ENCODE data around the gene HELQ. TPM values are rescaled to one million over a fixed set of nuclear protein-coding genes. Genes with fewer than 3 reads are reported as not detected.

HELQ gene
- total and polyA plus RNA-seq, 9 of the 15 experiments (the other 6 are each of a cell fraction or from before 2014, with no cell fraction given): 3.5 to 15.2 (median 11.9) TPM

DNA sequence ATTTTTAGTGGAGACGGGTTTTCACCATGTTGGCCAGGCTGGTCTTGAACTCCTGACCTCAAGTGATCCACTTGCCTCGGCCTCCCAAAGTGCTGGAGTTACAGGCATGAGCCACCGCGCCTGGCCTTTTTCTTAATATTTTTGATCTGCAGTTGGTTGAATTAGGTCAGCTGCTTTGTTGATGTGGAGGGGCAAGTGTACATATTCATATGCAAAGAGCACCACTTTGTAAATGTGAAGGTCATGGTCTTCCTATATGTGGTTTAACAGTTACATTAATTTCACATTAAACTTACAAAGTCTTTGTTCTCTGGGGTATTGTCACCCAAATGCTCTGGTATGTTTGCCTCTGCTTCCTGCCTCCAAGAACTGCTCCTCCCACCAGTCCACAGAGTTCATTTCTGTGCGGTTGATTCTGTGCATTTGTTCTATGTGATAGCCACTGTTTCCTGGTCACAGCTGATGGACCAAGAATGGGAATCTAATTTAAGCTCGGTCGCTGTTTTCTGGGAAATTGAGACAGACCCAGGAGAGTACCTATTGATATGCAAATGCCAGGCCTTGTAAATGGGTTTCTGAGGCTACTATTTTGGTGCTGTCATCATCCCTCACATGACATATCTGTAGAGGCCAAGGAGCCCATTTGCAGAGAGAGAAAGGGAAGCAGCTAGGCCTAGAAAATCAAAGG is 94.1 kb downstream of the HELQ start (continued):
- TF ChIP-seq, protein P1, sequence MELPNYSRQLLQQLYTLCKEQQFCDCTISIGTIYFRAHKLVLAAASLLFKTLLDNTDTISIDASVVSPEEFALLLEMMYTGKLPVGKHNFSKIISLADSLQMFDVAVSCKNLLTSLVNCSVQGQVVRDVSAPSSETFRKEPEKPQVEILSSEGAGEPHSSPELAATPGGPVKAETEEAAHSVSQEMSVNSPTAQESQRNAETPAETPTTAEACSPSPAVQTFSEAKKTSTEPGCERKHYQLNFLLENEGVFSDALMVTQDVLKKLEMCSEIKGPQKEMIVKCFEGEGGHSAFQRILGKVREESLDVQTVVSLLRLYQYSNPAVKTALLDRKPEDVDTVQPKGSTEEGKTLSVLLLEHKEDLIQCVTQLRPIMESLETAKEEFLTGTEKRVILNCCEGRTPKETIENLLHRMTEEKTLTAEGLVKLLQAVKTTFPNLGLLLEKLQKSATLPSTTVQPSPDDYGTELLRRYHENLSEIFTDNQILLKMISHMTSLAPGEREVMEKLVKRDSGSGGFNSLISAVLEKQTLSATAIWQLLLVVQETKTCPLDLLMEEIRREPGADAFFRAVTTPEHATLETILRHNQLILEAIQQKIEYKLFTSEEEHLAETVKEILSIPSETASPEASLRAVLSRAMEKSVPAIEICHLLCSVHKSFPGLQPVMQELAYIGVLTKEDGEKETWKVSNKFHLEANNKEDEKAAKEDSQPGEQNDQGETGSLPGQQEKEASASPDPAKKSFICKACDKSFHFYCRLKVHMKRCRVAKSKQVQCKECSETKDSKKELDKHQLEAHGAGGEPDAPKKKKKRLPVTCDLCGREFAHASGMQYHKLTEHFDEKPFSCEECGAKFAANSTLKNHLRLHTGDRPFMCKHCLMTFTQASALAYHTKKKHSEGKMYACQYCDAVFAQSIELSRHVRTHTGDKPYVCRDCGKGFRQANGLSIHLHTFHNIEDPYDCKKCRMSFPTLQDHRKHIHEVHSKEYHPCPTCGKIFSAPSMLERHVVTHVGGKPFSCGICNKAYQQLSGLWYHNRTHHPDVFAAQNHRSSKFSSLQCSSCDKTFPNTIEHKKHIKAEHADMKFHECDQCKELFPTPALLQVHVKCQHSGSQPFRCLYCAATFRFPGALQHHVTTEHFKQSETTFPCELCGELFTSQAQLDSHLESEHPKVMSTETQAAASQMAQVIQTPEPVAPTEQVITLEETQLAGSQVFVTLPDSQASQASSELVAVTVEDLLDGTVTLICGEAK (IDR thresholded peaks at IDR 0.05): no peak
- TF ChIP-seq, protein P1 (CRISPR knock-in tag; IDR thresholded peaks at IDR 0.05): no peak
- TF ChIP-seq, protein P2, sequence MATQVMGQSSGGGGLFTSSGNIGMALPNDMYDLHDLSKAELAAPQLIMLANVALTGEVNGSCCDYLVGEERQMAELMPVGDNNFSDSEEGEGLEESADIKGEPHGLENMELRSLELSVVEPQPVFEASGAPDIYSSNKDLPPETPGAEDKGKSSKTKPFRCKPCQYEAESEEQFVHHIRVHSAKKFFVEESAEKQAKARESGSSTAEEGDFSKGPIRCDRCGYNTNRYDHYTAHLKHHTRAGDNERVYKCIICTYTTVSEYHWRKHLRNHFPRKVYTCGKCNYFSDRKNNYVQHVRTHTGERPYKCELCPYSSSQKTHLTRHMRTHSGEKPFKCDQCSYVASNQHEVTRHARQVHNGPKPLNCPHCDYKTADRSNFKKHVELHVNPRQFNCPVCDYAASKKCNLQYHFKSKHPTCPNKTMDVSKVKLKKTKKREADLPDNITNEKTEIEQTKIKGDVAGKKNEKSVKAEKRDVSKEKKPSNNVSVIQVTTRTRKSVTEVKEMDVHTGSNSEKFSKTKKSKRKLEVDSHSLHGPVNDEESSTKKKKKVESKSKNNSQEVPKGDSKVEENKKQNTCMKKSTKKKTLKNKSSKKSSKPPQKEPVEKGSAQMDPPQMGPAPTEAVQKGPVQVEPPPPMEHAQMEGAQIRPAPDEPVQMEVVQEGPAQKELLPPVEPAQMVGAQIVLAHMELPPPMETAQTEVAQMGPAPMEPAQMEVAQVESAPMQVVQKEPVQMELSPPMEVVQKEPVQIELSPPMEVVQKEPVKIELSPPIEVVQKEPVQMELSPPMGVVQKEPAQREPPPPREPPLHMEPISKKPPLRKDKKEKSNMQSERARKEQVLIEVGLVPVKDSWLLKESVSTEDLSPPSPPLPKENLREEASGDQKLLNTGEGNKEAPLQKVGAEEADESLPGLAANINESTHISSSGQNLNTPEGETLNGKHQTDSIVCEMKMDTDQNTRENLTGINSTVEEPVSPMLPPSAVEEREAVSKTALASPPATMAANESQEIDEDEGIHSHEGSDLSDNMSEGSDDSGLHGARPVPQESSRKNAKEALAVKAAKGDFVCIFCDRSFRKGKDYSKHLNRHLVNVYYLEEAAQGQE (IDR thresholded peaks at IDR 0.05; ENCODE audit: borderline replicate concordance): no peak
- TF ChIP-seq, protein P2 (CRISPR knock-in tag; IDR thresholded peaks at IDR 0.05; ENCODE audit: low read depth): no peak
- TF ChIP-seq ATF7 (IDR thresholded peaks at IDR 0.05) (no peak), SMAD4 (CRISPR knock-in tag; conservative IDR thresholded peaks at IDR 0.05) (no peak), SLC30A9 (CRISPR knock-in tag; IDR thresholded peaks at IDR 0.05) (no peak)

Measured in K562 (cell line).